Right lobe of liver (tissue), 4 donors: ENCODE data around the gene GMPS.

ENCODE experiments used
- POLR2A ChIP-seq: fragments of 450-650 bp; IDR thresholded peaks from one replicate; pipeline ENCODE4 v1.6.1; 2017; ENCODE audit warnings: antibody characterized with exemption, mild to moderate bottlenecking
- TF ChIP-seq, protein P1 (sequence below), 4 donors: fragments of 200-600 bp in 3 of 4; fragments of 450-650 bp in 1 of 4; IDR thresholded peaks; one replicate each; pipeline versions ENCODE4 v1.5.1 to v1.8.0; 2016 to 2022; ENCODE audit warnings: antibody characterized with exemption in 4 of 4, mild to moderate bottlenecking in 2 of 4
- donor health status: DM: no; HTN: no; CAD: no.
- donor health status: DM: no; HTN: no; CAD: no.
- donor health status: DM: no; HTN: yes; CAD: no.

DNA sequence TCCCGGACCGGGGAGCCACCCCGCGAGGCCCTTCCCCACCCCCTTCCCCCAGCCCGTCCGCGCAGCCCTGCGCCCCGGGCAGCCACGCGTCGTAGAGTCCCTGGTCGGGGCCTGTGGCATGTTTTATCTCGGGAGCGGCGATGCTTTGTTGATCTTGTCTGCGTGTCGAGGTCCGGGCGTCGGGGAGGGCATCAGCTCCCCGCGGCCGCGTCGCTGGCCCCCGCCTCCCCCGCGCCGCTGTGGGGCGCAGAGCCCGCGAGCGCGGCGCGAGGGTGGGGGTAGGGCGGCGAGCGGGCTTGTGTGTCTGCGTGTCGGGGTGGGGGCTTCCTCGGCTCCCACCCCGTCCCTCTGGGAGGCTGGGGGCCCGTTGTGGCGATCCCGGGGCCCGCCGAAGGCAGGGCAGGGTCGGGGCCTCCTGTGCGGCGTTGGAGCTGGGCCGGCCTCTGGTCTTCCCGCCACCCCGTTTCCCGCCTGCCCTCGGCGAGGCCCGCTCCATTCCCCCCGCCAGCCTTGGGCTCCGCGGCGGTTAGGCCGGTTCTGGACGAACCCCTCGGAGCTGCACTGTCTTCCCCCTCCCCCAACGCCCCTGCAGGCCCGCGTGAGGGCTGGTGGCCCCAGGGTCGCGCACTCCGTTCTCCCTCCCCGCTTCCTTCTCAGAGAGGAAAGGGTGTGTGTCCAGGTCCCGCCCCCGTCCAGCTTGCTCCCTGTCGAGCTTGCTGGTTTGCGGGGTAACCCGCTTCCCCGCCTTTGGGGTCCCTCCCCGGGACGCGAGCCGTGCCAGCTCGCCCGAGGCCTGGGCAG is 695 bp downstream of the GMPS start:
- TF ChIP-seq, protein P1, sequence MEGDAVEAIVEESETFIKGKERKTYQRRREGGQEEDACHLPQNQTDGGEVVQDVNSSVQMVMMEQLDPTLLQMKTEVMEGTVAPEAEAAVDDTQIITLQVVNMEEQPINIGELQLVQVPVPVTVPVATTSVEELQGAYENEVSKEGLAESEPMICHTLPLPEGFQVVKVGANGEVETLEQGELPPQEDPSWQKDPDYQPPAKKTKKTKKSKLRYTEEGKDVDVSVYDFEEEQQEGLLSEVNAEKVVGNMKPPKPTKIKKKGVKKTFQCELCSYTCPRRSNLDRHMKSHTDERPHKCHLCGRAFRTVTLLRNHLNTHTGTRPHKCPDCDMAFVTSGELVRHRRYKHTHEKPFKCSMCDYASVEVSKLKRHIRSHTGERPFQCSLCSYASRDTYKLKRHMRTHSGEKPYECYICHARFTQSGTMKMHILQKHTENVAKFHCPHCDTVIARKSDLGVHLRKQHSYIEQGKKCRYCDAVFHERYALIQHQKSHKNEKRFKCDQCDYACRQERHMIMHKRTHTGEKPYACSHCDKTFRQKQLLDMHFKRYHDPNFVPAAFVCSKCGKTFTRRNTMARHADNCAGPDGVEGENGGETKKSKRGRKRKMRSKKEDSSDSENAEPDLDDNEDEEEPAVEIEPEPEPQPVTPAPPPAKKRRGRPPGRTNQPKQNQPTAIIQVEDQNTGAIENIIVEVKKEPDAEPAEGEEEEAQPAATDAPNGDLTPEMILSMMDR (IDR thresholded peaks at IDR 0.05): no peak
- no peak for TF ChIP-seq POLR2A
